MM.1S (cell line): ENCODE measurements around the gene PWWP2B.
"Not testable (repeated sequence)": the region's sequence is repeated elsewhere in the genome, so short reads cannot be mapped to it uniquely, and the experiment has no call there.

Experiments
- DNase-seq: peaks from one replicate; pipeline ENCODE4 v3.0.0-alpha.2; 2015
- H2AFZ ChIP-seq: fragments of 300-600 bp; sonication (generic); 2 replicates; pipeline ENCODE4 v1.6.0; 2016; ENCODE audit warnings: antibody characterized with exemption, low read length
- H3F3A ChIP-seq: fragments of 300-600 bp; sonication (generic); 2 replicates; pipeline ENCODE4 v1.6.1; 2016; ENCODE audit warnings: mild to moderate bottlenecking, antibody characterized with exemption, low read length, moderate library complexity, mixed read lengths; ENCODE audit not compliant: insufficient read depth
- H3K27ac ChIP-seq: fragments of 300-600 bp; sonication (generic); 2 replicates; pipeline ENCODE4 v1.5.1; 2016; ENCODE audit warnings: mild to moderate bottlenecking, low read length
- H3K27me3 ChIP-seq: fragments of 300-600 bp; sonication (generic); replicated peaks from 2 replicates; pipeline ENCODE4 v1.6.0; 2016; ENCODE audit warnings: low read length; ENCODE audit not compliant: insufficient read depth
- H3K36me3 ChIP-seq: fragments of 300-600 bp; sonication (generic); replicated peaks from 2 replicates; pipeline ENCODE4 v1.6.1; 2016; ENCODE audit warnings: mild to moderate bottlenecking, low read length, mixed read lengths; ENCODE audit not compliant: insufficient read depth
- H3K4me1 ChIP-seq: fragments of 300-600 bp; sonication (generic); 2 replicates; pipeline ENCODE4 v1.6.1; 2016; ENCODE audit warnings: low read length, mixed read lengths
- H3K4me2 ChIP-seq: fragments of 300-600 bp; sonication (generic); 2 replicates; pipeline ENCODE4 v1.6.0; 2016; ENCODE audit warnings: low read depth, low read length
- H3K4me3 ChIP-seq: fragments of 300-600 bp; sonication (generic); 2 replicates; pipeline ENCODE4 v1.5.1; 2016; ENCODE audit warnings: low read length, mixed read lengths
- H3K79me2 ChIP-seq: fragments of 300-600 bp; sonication (generic); 2 replicates; pipeline ENCODE4 v1.6.1; 2016; ENCODE audit warnings: mixed run types, low read length, mixed read lengths
- H3K9ac ChIP-seq: fragments of 300-600 bp; sonication (generic); 2 replicates; pipeline ENCODE4 v1.6.1; 2016; ENCODE audit warnings: low read length, mixed read lengths
- H3K9me2 ChIP-seq: fragments of 300-600 bp; sonication (generic); replicated peaks from 2 replicates; pipeline ENCODE4 v1.6.1; 2016; ENCODE audit warnings: mild to moderate bottlenecking, low read length, mixed read lengths; ENCODE audit not compliant: insufficient read depth
- H3K9me3 ChIP-seq: fragments of 300-600 bp; sonication (generic); replicated peaks from 2 replicates; pipeline ENCODE4 v1.6.1; 2016; ENCODE audit warnings: mild to moderate bottlenecking, low read length, mixed read lengths; ENCODE audit not compliant: insufficient read depth
- H4K20me1 ChIP-seq: fragments of 300-600 bp; sonication (generic); 2 replicates; pipeline ENCODE4 v1.6.1; 2016; ENCODE audit warnings: mild to moderate bottlenecking, low read length, moderate library complexity, mixed read lengths; ENCODE audit not compliant: insufficient read depth
- EZH2 ChIP-seq: fragments of 300-600 bp; sonication (generic); optimal IDR thresholded peaks from 2 replicates; pipeline ENCODE3; 2017; ENCODE audit warnings: low read depth, mild to moderate bottlenecking, antibody characterized with exemption, low read length, mixed read lengths
- EZH2phosphoT487 ChIP-seq: fragments of 300-600 bp; sonication (generic); IDR thresholded peaks from 2 replicates; pipeline ENCODE4 v1.6.1; 2018; ENCODE audit warnings: antibody characterized with exemption, low read length
- TF ChIP-seq, protein P1 (sequence below): fragments of 300-600 bp; sonication (generic); IDR thresholded peaks from 2 replicates; pipeline ENCODE4 v1.5.1; 2016; ENCODE audit warnings: antibody characterized with exemption, low read length, mixed read lengths

PWWP2B gene

DNA sequence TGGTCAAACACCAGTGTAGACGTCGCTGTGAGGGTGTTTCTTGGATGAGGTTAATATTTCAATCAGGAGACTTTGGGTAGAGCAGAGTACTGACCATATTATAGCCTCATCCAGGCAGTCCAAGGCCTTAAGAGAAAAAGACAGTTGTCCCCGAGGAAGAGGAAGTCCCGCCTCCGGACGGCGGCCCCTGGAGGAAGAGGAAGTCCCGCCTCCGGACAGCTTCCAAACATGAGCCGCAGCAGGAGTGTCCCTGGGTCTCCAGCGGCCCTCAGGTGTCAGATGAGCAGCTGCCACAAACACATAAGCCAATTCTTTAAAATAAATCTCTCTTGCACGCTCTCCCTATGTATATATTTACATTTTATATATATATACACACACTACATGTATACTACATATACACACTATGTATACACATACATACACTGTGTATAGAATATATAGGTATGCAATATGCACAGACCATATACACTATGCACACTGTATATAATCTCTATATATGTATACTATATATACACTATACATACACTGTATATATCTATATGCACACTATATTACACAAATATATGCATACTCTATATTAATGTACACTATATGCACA is 37.5 kb downstream of the PWWP2B start:
- Histone ChIP-seq H2AFZ (peak overlapping the region; percentile 66), H3F3A (no peaks in the 10 kb centered on the region), H3K4me1 (no peaks in the 10 kb centered on the region), H3K4me2 (peak overlapping the region; percentile 32), H3K9ac (no peak overlapping the region), H3K27me3 (no peaks in the 10 kb centered on the region), H3K9me3 (no peaks in the 10 kb centered on the region), H3K4me3 (no peak overlapping the region), H3K9me2 (no peaks in the 10 kb centered on the region), H4K20me1 (no peaks in the 10 kb centered on the region), H3K36me3 (no peaks in the 10 kb centered on the region), H3K27ac (no peak overlapping the region), H3K79me2 (no peaks in the 10 kb centered on the region)
- TF ChIP-seq, protein P1, sequence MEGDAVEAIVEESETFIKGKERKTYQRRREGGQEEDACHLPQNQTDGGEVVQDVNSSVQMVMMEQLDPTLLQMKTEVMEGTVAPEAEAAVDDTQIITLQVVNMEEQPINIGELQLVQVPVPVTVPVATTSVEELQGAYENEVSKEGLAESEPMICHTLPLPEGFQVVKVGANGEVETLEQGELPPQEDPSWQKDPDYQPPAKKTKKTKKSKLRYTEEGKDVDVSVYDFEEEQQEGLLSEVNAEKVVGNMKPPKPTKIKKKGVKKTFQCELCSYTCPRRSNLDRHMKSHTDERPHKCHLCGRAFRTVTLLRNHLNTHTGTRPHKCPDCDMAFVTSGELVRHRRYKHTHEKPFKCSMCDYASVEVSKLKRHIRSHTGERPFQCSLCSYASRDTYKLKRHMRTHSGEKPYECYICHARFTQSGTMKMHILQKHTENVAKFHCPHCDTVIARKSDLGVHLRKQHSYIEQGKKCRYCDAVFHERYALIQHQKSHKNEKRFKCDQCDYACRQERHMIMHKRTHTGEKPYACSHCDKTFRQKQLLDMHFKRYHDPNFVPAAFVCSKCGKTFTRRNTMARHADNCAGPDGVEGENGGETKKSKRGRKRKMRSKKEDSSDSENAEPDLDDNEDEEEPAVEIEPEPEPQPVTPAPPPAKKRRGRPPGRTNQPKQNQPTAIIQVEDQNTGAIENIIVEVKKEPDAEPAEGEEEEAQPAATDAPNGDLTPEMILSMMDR: no peak
- TF ChIP-seq EZH2 (no peak), EZH2phosphoT487 (no peak)
- DNase-seq: peak; percentile 26

DNA sequence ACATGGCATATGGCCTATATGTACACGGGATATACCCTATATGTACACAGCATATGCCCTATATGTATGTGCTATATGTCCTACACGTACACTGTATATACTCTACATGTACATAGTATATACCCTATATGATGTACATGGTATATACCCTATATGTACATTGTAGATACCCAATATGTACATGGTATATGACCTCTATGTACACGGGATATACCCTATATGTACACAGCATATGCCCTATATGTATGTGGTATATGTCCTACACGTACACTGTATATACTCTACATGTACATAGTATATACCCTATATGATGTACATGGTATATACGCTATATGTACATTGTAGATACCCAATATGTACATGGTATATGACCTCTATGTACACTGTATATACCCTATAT is 38.3 kb downstream of the PWWP2B start:
- not testable (repeated sequence) for H3K4me1 ChIP-seq, H3K27me3 ChIP-seq, H3K4me3 ChIP-seq, H4K20me1 ChIP-seq, H3K9ac ChIP-seq, H3K9me3 ChIP-seq, H3K9me2 ChIP-seq, H2AFZ ChIP-seq, H3K79me2 ChIP-seq, H3K36me3 ChIP-seq, DNase-seq, H3K27ac ChIP-seq, H3K4me2 ChIP-seq, H3F3A ChIP-seq

DNA sequence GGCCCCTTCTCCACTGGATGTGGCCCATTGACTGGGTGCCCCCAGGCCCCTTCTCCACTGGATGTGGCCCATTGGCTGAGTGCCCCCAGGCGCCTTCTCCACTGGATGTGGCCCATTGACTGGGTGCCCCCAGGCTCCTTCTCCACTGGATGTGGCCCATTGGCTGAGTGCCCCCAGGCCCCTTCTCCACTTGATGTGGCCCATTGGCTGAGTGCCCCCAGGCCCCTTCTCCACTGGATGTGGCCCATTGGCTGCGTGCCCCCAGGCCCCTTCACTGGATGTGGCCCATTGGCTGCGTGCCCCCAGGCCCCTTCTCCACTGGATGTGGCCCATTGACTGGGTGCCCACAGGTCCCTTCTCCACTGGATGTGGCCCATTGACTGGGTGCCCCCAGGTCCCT is 39.1 kb downstream of the PWWP2B start:
- H3K27me3 ChIP-seq, H4K20me1 ChIP-seq, H3K79me2 ChIP-seq, H3K9ac ChIP-seq, DNase-seq, H3K4me3 ChIP-seq, H3K4me2 ChIP-seq, H3K36me3 ChIP-seq, H3K9me3 ChIP-seq, H3K9me2 ChIP-seq, H3K27ac ChIP-seq, H3K4me1 ChIP-seq, H3F3A ChIP-seq, H2AFZ ChIP-seq: not testable (repeated sequence)

DNA sequence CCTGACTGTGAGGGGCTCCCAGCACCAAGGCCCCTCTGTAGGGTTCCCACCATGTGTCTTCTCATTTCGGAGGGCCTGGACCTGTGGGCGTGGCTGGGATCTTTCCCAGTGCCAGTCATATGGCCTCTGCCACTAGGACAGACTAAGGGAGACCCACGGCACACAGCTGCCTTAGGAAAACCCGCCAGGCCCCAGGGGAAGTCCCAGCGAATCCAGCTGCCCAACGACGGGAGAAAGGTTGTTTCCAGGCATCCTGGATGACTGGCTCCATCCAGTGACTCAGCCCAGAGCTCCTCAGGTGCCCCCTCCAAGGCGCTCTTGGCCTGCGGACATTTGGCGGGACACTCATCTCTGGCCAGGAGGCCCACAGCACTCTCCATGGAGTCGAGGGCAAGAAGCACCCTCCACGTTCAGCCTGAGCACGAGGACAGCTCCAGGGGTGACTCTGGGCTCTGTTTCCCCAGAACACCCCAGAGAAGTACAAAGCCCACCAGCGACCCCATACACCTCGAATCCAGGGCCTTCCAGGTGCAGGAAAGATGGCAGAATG is 39.9 kb downstream of the PWWP2B start:
- Histone ChIP-seq H3K4me3 (no peak overlapping the region), H4K20me1 (no peaks in the 10 kb centered on the region)

More for the DNA sequence above, 39.9 kb downstream of the PWWP2B start:
- no peaks in the 10 kb centered on the region for H3F3A ChIP-seq
- H3K9ac ChIP-seq: no peak overlapping the region
- H2AFZ ChIP-seq: no peak overlapping the region
- no peaks in the 10 kb centered on the region for H3K9me3 ChIP-seq
- no peak overlapping the region for H3K4me2 ChIP-seq
- no peak overlapping the region for H3K27ac ChIP-seq
- TF ChIP-seq, protein P1: no peak
- TF ChIP-seq EZH2 (no peak), EZH2phosphoT487 (no peak)
- no peaks in the 10 kb centered on the region for H3K9me2 ChIP-seq
- H3K27me3 ChIP-seq: no peaks in the 10 kb centered on the region
- DNase-seq: no peak
- no peaks in the 10 kb centered on the region for H3K79me2 ChIP-seq
- H3K4me1 ChIP-seq: no peaks in the 10 kb centered on the region
- no peaks in the 10 kb centered on the region for H3K36me3 ChIP-seq
